Endothelial cell of hepatic sinusoid (primary cell): Measurements from ENCODE around the gene IGF2BP1.
"Not testable (repeated sequence)": the region's sequence is repeated elsewhere in the genome, so short reads cannot be mapped to it uniquely, and the experiment has no call there.

Experiments
- in situ Hi-C: cut with HindIII; loops from 2 replicates; pipeline ENCODE4 v1.10.0; 2017; ENCODE audit warnings: low sequenced_read_pairs

IGF2BP1 gene

DNA sequence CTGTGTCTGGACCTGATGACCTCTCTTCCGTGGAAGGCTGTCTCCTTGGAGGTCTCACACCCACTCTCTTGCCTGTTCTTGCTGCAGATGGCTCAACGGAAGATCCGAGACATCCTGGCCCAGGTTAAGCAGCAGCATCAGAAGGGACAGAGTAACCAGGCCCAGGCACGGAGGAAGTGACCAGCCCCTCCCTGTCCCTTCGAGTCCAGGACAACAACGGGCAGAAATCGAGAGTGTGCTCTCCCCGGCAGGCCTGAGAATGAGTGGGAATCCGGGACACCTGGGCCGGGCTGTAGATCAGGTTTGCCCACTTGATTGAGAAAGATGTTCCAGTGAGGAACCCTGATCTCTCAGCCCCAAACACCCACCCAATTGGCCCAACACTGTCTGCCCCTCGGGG lies 52.1 kb downstream of the IGF2BP1 start:
- in situ Hi-C loops = no loop called here

DNA sequence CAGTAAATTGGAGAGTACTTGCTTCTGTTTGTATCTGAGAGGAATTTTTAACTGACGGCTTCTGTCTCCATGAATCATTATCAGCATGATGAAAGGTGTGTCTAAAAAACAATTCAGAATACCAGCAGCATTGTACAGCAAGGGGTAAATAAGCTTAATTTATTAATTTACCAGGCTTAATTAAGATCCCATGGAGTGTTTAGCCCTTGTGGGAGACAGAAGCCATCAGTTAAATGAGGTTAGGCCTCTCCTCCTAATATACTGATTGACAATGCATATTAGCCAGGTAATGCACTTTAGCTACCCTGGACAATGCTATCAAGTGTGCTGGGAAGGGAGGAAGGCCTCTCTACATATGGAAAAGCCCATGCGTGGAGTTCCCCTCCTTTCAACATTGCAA lies 53.4 kb downstream of the IGF2BP1 start:
- in situ Hi-C loops = no loop called here

DNA sequence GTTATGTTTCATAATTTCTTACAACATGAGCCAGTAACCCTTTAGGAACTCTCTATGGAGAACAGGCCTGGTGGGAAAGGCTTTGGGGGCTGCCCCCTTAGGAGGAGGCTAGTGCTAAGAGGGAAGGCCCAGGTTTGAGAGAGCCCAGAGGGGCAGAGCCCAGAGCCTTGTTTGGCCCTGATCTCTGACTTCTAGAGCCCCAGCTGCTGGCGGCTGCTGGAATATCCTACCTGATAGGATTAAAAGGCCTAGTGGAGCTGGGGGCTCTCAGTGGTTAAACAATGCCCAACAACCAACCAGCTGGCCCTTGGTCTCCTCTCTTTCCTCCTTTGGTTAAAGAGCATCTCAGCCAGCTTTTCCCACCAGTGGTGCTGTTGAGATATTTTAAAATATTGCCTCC lies 54.1 kb downstream of the IGF2BP1 start:
- in situ Hi-C loops = no loop called here

DNA sequence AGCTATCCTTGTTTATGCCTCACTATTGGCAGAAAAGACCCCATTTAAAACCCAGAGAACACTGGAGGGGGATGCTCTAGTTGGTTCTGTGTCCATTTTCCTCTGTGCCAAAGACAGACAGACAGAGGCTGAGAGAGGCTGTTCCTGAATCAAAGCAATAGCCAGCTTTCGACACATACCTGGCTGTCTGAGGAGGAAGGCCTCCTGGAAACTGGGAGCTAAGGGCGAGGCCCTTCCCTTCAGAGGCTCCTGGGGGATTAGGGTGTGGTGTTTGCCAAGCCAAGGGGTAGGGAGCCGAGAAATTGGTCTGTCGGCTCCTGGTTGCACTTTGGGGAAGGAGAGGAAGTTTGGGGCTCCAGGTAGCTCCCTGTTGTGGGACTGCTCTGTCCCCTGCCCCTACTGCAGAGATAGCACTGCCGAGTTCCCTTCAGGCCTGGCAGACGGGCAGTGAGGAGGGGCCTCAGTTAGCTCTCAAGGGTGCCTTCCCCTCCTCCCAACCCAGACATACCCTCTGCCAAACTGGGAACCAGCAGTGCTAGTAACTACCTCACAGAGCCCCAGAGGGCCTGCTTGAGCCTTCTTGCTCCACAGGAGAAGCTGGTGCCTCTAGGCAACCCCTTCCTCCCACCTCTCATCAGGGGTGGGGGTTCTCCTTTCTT lies 56.1 kb downstream of the IGF2BP1 start:
- in situ Hi-C loops = no loop called here

- in situ Hi-C loops = no loop called here
Observed at GRCh38 chr17:49054342-49055092, 57.3 kb downstream of the IGF2BP1 start.

- in situ Hi-C loops = no loop called here
Observed at GRCh38 chr17:49055181-49055927, 58.2 kb downstream of the IGF2BP1 start.

GRCh38 chr17:49061524-49061943 lies 64.3 kb downstream of the IGF2BP1 start:
- in situ Hi-C loops = no loop called here

- in situ Hi-C loops = no loop called here
Observed at GRCh38 chr17:49063652-49064051, 66.5 kb downstream of the IGF2BP1 start.

GRCh38 chr17:49067163-49067562 lies 70.0 kb downstream of the IGF2BP1 start:
- in situ Hi-C loops = no loop called here

- in situ Hi-C loops = no loop called here
Observed at GRCh38 chr17:49069585-49070273, 72.5 kb downstream of the IGF2BP1 start.

DNA sequence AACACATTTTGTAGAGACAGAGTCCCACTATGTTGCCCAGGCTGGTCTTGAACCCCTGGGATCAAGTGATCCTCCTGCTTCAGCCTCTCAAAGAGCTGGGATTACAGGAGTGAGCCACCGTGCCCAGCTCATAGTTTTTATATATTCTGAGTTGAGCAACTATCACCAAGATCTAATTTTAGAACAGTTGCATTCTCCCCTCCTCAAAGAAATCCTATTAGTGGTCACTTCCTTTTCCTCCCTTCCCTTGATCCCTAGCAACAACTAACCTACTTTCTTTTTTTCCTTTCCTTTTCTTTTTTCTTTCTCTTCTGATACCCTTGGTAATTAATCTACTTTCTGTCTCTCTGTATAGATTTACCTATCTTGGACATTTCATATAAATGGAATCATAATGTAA lies 73.9 kb downstream of the IGF2BP1 start:
- in situ Hi-C loops = no loop called here

GRCh38 chr17:49074851-49075540 lies 77.8 kb downstream of the IGF2BP1 start:
- in situ Hi-C loops = no loop called here

DNA sequence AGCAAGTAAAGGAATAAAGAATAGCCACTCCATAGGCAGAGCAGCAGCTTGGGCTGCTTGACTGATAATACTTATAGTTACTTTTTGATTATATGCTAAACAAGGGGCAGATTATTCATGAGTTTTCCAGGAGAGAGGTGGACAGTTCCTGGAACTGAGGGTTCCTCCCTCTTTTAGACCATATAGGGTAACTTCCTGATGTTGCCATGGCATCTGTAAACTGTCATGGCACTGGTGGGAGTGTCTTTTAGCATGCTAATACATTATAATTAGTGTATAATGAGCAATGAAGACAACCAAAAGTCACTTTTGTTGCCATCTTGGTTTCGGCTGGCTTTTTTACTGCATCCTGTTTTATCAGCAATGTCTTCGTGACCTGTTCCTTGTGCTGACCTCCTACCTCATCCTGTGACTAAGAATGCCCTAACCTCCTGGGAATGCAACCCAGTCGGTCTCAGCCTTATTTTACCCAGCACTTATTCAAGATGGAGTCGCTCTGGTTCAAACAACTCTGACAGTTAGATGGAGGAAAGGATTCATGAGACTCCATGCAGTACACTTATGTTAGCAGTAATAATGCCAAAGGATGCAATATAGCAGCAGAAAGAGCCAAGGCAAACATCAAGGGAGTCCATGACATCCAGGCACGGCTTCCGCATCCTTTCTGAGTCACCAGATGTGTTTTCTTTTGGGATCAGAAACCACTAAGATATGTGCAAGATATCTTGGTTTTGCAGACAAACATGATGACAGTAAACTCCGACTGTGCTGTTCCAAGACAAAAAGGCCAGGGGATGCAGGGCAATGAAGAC lies 79.6 kb downstream of the IGF2BP1 start:
- in situ Hi-C loops = no loop called here

DNA sequence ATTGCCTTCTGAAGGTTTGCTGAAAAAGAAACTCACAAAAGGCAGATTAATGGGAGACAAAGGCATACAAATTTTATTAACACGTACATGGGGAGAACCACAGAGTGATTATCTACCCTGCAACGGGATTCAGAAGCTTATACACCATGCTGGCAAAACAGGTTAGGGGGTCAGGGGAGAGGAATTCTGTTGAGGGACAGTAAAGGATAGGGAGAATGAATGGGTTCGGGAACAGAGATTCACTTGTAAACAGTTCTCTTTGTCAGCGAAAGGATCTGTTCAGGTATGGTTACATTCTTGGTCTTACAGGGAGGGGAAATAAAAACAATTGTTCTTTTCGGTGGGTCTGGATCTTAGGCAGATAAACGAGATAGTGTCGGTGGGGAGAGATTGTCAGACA lies 81.1 kb downstream of the IGF2BP1 start:
- in situ Hi-C loops = no loop called here

- in situ Hi-C loops = no loop called here
Observed at GRCh38 chr17:49079840-49080663, 82.9 kb downstream of the IGF2BP1 start.

DNA sequence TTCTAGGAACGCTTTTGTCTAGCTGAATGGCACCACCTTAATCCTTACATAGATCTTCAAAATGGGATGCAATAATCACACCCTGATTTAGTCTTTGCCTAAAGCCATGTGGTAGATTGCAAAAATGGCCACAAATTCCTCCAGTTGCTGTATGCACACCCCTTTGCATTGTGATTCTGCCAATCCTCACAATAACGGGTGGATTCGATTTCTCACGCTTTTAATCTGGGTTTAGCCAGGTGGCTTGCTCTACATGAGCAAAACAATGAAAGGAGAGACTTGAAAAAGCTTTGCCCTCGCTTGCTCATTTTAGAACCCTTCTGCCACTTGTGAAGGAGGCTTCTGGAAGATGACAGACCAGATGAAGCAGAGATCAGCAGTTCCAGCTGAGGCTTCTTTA lies 85.0 kb downstream of the IGF2BP1 start:
- in situ Hi-C loops = no loop called here

GRCh38 chr17:49085046-49085445 lies 87.9 kb downstream of the IGF2BP1 start:
- in situ Hi-C loops = not testable (repeated sequence)

- in situ Hi-C loops = no loop called here
Observed at GRCh38 chr17:49085565-49086315, 88.6 kb downstream of the IGF2BP1 start.

GRCh38 chr17:49086316-49086605 lies 89.1 kb downstream of the IGF2BP1 start:
- in situ Hi-C loops = no loop called here
